ENCODE data around the gene ACVR1B.

Gene ACVR1B

DNA sequence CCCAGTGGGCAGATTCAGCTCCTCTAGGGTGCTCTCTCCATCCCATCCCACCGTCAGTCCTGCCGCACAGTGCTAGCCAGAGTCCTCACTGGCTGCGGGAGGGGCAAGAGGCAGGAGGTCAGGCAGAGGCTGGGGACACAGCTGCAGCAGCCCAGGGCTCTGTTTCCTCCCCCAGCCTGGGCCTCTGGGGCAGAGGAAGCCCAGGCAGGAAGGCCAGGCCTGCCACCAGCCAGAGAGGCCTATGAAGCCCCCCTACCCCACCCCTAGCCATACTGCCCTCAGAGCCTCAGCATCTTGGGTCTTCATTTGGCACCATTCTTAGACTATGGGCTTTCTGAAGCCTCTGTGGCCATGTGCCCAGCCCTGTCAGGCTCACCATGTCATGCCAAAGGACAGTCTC is 40.8 kb upstream of the ACVR1B start:
- no peak overlapping the region for H3K9ac ChIP-seq (ENCODE audit: low read length)
- no peaks in the 10 kb centered on the region for H3K36me3 ChIP-seq (ENCODE audit: control insufficient read depth, insufficient read depth, low read length)
- peaks cover 48% of the 10 kb centered on the region for H3K27me3 ChIP-seq (ENCODE audit: control insufficient read depth, insufficient read depth, low read length)
- H3K4me1 ChIP-seq (ENCODE audit: control insufficient read depth, insufficient read depth, low read length): peaks cover 30% of the 10 kb centered on the region
- H3K9me3 ChIP-seq (ENCODE audit: control insufficient read depth, insufficient read depth, low read depth, low read length): no peaks in the 10 kb centered on the region
- no peak overlapping the region for H3K4me3 ChIP-seq (ENCODE audit: low read depth, low read length)
- H3K27ac ChIP-seq (ENCODE audit: low read depth, low read length): no peak overlapping the region

DNA sequence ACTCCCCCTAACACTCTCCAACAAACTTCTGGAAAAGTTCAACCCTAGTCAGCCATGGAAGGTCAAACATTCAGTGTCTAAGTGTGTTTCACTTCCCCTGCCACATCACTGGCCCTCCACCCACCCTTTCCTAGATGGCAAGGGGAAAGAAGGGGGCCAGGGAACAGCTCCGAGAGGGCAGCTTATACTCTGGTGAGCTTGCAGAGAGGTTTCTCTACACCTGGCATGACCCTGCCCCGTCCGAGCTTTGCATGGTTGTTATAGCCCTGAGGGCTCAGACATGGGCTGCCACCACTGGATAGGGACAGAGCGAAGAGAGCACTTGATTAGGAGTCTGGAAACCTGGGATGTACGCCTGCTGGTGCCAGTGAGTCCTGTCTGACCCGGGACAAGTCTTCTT is 40.2 kb upstream of the ACVR1B start:
- Histone ChIP-seq H3K36me3 (ENCODE audit: control insufficient read depth, insufficient read depth, low read length) (no peaks in the 10 kb centered on the region), H3K27ac (ENCODE audit: low read depth, low read length) (no peak overlapping the region), H3K4me3 (ENCODE audit: low read depth, low read length) (no peak overlapping the region), H3K9ac (ENCODE audit: low read length) (peak overlapping the region; percentile 15), H3K4me1 (ENCODE audit: control insufficient read depth, insufficient read depth, low read length) (peaks cover 28% of the 10 kb centered on the region), H3K9me3 (ENCODE audit: control insufficient read depth, insufficient read depth, low read depth, low read length) (no peaks in the 10 kb centered on the region), H3K27me3 (ENCODE audit: control insufficient read depth, insufficient read depth, low read length) (peaks cover 41% of the 10 kb centered on the region)

DNA sequence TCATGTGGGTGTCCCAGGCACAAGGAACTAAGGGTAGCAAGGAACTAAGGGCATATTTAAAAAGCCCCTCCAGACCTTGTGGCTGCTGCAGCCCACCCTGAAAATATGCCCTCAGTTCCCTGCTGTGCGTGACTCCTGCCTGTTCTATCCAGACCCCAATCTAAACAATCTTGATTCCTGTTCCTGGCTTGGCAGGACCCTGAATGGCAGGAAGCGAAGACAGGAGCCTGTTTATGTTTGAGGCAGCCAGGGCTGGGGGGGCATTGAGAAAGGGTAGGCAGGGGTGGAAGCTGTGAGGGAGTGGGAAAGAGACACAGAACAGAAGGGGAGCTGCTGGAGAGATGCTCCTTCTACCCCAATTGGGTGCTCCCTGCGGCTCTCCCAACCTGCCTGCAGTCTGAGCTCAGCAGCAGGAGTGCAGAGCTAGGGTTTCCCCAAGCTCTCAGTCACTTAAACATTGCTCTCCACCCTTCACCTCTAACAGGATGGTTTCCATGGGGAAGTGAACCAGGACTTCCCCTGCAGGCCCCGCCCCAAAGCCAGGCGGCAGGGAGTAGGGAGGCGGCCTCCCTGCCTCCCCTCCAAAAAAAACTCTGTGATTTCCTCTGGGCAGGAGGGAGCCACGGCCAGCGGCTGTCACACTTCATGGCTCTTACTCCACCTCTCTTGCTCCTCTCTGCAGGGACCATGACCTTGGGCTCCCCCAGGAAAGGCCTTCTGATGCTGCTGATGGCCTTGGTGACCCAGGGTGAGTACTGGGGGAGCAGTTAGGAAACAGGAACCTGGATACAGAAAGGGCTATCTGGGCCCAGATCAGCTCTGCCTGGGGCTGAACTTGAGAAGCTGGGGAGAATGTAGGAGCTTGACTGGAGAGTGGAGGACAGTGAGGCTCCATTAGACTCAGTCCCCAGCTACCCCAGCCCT is 39.4 kb upstream of the ACVR1B start:
- no peak overlapping the region for H3K9ac ChIP-seq (ENCODE audit: low read length)
- H3K9me3 ChIP-seq (ENCODE audit: control insufficient read depth, insufficient read depth, low read depth, low read length): no peaks in the 10 kb centered on the region
- H3K27ac ChIP-seq (ENCODE audit: low read depth, low read length): no peak overlapping the region
- H3K4me3 ChIP-seq (ENCODE audit: low read depth, low read length): no peak overlapping the region
- peaks cover 34% of the 10 kb centered on the region for H3K27me3 ChIP-seq (ENCODE audit: control insufficient read depth, insufficient read depth, low read length)
- H3K4me1 ChIP-seq (ENCODE audit: control insufficient read depth, insufficient read depth, low read length): peaks cover 24% of the 10 kb centered on the region
- H3K36me3 ChIP-seq (ENCODE audit: control insufficient read depth, insufficient read depth, low read length): no peaks in the 10 kb centered on the region

DNA sequence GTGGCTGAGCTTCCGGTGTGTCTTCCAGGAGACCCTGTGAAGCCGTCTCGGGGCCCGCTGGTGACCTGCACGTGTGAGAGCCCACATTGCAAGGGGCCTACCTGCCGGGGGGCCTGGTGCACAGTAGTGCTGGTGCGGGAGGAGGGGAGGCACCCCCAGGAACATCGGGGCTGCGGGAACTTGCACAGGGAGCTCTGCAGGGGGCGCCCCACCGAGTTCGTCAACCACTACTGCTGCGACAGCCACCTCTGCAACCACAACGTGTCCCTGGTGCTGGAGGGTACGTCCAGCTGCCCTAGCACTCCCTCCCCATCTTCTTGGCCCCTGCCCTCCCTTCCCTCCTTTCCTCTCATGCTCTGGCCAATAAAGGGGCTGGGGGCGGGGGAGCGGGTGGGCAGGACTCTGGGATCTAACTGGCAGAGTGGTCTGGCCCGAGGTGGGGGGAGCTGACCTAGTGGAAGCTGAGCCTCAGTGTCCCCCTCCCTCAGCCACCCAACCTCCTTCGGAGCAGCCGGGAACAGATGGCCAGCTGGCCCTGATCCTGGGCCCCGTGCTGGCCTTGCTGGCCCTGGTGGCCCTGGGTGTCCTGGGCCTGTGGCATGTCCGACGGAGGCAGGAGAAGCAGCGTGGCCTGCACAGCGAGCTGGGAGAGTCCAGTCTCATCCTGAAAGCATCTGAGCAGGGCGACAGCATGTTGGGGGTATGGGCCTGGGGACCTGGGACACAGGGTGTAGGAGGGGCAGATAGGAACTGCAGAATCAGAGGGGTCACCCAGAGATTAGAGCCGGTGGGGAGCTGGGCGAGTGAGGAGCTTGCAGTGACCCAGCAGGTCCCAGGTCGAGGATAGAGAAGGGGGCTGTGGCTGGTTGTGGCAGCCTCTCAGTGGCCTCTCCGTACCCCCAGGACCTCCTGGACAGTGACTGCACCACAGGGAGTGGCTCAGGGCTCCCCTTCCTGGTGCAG is 38.1 kb upstream of the ACVR1B start:
- no peaks in the 10 kb centered on the region for H3K9me3 ChIP-seq (ENCODE audit: control insufficient read depth, insufficient read depth, low read depth, low read length)
- no peak overlapping the region for H3K4me3 ChIP-seq (ENCODE audit: low read depth, low read length)
- peaks cover 21% of the 10 kb centered on the region for H3K27me3 ChIP-seq (ENCODE audit: control insufficient read depth, insufficient read depth, low read length)
- no peak overlapping the region for H3K27ac ChIP-seq (ENCODE audit: low read depth, low read length)
- no peak overlapping the region for H3K9ac ChIP-seq (ENCODE audit: low read length)
- no peaks in the 10 kb centered on the region for H3K36me3 ChIP-seq (ENCODE audit: control insufficient read depth, insufficient read depth, low read length)
- peaks cover 24% of the 10 kb centered on the region for H3K4me1 ChIP-seq (ENCODE audit: control insufficient read depth, insufficient read depth, low read length)

DNA sequence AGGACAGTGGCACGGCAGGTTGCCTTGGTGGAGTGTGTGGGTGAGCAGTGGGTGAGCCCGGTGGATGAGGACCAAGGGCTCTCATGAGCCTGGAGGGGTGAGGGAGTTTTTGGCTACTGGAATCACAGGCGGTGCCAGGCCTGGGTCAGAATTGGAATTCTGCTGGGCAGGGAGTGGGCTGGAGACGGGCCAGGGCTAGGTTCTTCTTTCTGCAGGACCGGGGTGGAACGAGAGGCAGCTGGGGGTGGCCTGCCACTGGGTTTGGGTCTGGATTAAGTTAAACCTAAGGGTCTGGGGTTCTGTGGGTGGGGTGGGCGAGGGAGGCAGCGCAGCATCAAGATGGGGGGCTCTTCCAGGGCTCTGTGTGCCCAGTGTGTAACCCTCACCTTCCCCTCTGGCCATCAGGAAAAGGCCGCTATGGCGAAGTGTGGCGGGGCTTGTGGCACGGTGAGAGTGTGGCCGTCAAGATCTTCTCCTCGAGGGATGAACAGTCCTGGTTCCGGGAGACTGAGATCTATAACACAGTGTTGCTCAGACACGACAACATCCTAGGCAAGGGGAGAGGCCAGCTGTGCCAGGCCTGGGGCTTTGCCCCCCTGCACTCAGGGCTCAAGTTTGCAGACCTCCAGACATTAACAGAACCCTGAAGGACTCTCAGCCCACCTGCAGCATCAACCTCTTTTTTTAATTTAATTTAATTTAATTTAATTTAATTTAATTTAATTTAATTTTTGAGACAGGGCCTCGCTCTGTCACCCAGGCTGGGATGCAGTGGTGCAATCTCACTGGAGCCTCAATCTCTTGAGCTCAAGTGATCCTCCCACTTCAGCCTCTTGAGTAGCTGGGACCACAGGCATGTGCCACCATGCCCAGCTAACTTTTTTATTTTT is 37.2 kb upstream of the ACVR1B start:
- Histone ChIP-seq H3K9me3 (ENCODE audit: control insufficient read depth, insufficient read depth, low read depth, low read length) (no peaks in the 10 kb centered on the region), H3K9ac (ENCODE audit: low read length) (no peak overlapping the region), H3K36me3 (ENCODE audit: control insufficient read depth, insufficient read depth, low read length) (no peaks in the 10 kb centered on the region), H3K4me3 (ENCODE audit: low read depth, low read length) (no peak overlapping the region), H3K4me1 (ENCODE audit: control insufficient read depth, insufficient read depth, low read length) (peaks cover 24% of the 10 kb centered on the region), H3K27ac (ENCODE audit: low read depth, low read length) (no peak overlapping the region), H3K27me3 (ENCODE audit: control insufficient read depth, insufficient read depth, low read length) (peaks cover 12% of the 10 kb centered on the region)

DNA sequence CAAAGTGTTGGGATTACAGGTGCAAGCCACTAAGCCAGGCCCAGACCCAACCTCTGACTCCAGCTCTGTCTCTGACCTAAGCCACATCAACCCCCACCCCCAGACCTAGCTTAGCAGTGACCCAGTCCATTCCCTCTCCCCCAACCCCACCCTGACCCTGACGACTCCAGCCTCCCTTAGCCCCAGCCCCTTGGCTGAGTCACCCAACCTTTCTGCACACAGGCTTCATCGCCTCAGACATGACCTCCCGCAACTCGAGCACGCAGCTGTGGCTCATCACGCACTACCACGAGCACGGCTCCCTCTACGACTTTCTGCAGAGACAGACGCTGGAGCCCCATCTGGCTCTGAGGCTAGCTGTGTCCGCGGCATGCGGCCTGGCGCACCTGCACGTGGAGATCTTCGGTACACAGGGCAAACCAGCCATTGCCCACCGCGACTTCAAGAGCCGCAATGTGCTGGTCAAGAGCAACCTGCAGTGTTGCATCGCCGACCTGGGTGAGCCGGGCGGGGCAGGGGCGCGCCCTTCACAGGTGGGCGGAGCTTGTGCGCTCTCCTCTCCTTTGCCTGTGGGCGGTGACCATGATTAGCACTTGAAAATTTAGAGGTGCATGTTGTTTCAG is 36.4 kb upstream of the ACVR1B start:
- Histone ChIP-seq H3K9me3 (ENCODE audit: control insufficient read depth, insufficient read depth, low read depth, low read length) (no peaks in the 10 kb centered on the region), H3K4me3 (ENCODE audit: low read depth, low read length) (no peak overlapping the region), H3K4me1 (ENCODE audit: control insufficient read depth, insufficient read depth, low read length) (peaks cover 24% of the 10 kb centered on the region), H3K36me3 (ENCODE audit: control insufficient read depth, insufficient read depth, low read length) (no peaks in the 10 kb centered on the region), H3K27me3 (ENCODE audit: control insufficient read depth, insufficient read depth, low read length) (peaks cover 4% of the 10 kb centered on the region), H3K27ac (ENCODE audit: low read depth, low read length) (no peak overlapping the region), H3K9ac (ENCODE audit: low read length) (no peak overlapping the region)

DNA sequence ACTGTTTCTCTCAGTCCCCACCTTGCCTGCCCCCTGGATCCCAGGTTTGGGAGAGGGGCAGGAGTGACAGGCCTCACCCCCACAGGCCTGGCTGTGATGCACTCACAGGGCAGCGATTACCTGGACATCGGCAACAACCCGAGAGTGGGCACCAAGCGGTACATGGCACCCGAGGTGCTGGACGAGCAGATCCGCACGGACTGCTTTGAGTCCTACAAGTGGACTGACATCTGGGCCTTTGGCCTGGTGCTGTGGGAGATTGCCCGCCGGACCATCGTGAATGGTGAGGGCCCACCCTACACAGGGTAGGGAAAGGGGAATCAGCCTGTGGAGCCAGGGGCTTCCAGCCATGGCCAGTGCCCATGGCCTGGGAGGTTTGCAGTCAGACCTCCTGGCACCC is 35.5 kb upstream of the ACVR1B start:
- Histone ChIP-seq H3K9me3 (ENCODE audit: control insufficient read depth, insufficient read depth, low read depth, low read length) (no peaks in the 10 kb centered on the region), H3K4me1 (ENCODE audit: control insufficient read depth, insufficient read depth, low read length) (peaks cover 25% of the 10 kb centered on the region), H3K4me3 (ENCODE audit: low read depth, low read length) (no peak overlapping the region), H3K27me3 (ENCODE audit: control insufficient read depth, insufficient read depth, low read length) (no peaks in the 10 kb centered on the region; the same call in 1 of the 2 replicates), H3K9ac (ENCODE audit: low read length) (no peak overlapping the region), H3K27ac (ENCODE audit: low read depth, low read length) (no peak overlapping the region), H3K36me3 (ENCODE audit: control insufficient read depth, insufficient read depth, low read length) (no peaks in the 10 kb centered on the region)

DNA sequence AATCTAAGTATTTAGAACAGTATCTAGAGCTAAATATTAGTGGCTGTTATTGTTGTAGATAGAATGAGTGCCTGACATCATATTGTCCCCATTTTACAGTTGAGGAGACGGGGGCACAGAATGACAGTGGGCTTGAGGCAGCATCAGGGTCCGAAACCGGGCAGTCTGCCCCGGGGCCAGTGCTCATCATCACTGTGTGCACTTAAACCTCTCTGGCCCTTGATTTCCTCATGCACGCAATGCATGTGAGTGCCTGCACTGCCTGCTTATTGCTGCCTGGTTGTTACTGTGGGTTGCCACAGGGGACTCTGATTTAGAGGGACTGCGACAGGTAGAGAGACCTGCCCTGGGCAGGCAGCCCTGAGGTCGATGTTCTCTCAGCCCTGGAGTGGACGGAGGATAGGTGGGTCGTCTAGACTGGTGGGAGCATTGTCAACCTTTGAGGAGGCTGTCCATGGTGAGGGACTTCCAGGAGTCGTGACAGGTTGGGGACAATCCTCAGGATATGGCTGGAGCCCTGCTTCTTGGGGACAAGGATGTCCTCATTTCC is 34.4 kb upstream of the ACVR1B start:
- no peaks in the 10 kb centered on the region for H3K36me3 ChIP-seq (ENCODE audit: control insufficient read depth, insufficient read depth, low read length)
- no peaks in the 10 kb centered on the region for H3K9me3 ChIP-seq (ENCODE audit: control insufficient read depth, insufficient read depth, low read depth, low read length)
- H3K4me1 ChIP-seq (ENCODE audit: control insufficient read depth, insufficient read depth, low read length): peaks cover 25% of the 10 kb centered on the region
- H3K9ac ChIP-seq (ENCODE audit: low read length): no peak overlapping the region
- H3K27me3 ChIP-seq (ENCODE audit: control insufficient read depth, insufficient read depth, low read length): no peaks in the 10 kb centered on the region
- H3K27ac ChIP-seq (ENCODE audit: low read depth, low read length): no peak overlapping the region
- H3K4me3 ChIP-seq (ENCODE audit: low read depth, low read length): no peak overlapping the region

DNA sequence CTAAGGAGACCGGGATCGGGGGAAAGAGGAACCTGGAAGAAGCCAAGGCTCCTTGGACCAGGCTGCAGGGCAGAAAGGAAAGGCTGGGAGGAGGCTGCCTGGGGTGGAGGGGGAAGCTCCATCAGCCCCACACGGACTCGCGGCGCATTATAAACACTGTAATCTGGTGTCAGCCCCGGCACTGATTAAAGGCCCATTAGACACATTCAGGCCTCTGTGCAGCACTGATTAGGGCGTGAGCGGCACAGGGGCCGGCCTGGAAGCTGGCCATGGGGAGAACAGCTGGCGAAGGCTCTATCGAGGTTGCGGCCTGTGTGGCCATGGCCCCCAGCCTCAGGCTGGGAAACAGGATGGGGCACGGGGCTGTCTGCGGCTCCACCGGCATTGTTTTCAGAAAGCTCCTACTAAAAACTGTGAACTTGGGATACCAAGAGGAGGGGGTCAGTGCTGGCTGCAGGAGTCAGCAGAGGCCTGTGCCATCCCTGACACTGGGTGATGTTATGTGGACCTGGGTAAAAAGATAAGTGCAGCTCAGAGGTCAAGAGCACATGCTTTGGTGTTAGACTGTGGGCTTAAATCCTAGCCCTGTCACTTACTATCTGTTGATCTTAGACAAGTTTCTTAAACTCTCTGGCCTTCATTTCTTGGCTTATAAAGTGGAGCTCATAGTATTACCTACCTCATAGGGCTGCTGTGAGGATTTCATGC is 33.6 kb upstream of the ACVR1B start:
- Histone ChIP-seq H3K4me3 (ENCODE audit: low read depth, low read length) (no peak overlapping the region), H3K4me1 (ENCODE audit: control insufficient read depth, insufficient read depth, low read length) (peaks cover 22% of the 10 kb centered on the region), H3K9ac (ENCODE audit: low read length) (no peak overlapping the region), H3K36me3 (ENCODE audit: control insufficient read depth, insufficient read depth, low read length) (no peaks in the 10 kb centered on the region), H3K27ac (ENCODE audit: low read depth, low read length) (no peak overlapping the region), H3K27me3 (ENCODE audit: control insufficient read depth, insufficient read depth, low read length) (no peaks in the 10 kb centered on the region; the same call in 1 of the 2 replicates), H3K9me3 (ENCODE audit: control insufficient read depth, insufficient read depth, low read depth, low read length) (no peaks in the 10 kb centered on the region)

Measured in HUES6 (cell line).